HG03565 (cell line): ENCODE data around the gene DUOX2.

Experiments used
- ATAC-seq: cut with Tn5 transposase; IDR thresholded peaks from one replicate; pipeline ENCODE4 v1.9.1; 2021; ENCODE audit warnings: mild to moderate bottlenecking, moderate library complexity; ENCODE audit not compliant: unreplicated experiment

The DUOX2 gene

GRCh38 chr15:45114076-45114750 is at the start of gene DUOX2, which contains the start of gene DUOXA2:
Gene DUOX2, minus strand, starts transcription at chr15:45114172. Its CDS starts 761 bp downstream, at chr15:45113411.
Gene DUOXA2, plus strand, starts transcription at chr15:45114326. Its CDS starts 280 bp downstream, at chr15:45114606.
- no peak for ATAC-seq

GRCh38 chr15:45163508-45163856 is 49.5 kb upstream of the DUOX2 start:
- ATAC-seq = no peak

GRCh38 chr15:45162771-45163507 is 49.0 kb upstream of the DUOX2 start:
- no peak for ATAC-seq

GRCh38 chr15:45161666-45162065 is 47.7 kb upstream of the DUOX2 start:
- ATAC-seq = no peak

GRCh38 chr15:45157974-45158373 is 44.0 kb upstream of the DUOX2 start:
- no peak for ATAC-seq

GRCh38 chr15:45156744-45157455 is 42.9 kb upstream of the DUOX2 start:
- ATAC-seq = no peak

- no peak for ATAC-seq
These were observed 41.8 kb upstream of the DUOX2 start for GRCh38 chr15:45155739-45156138.

GRCh38 chr15:45151998-45152828 is 38.2 kb upstream of the DUOX2 start:
- ATAC-seq = no peak

- no peak for ATAC-seq
These were observed 37.0 kb upstream of the DUOX2 start for GRCh38 chr15:45150997-45151396.

- ATAC-seq = no peak
These were observed 36.5 kb upstream of the DUOX2 start for GRCh38 chr15:45150481-45150880.

- ATAC-seq = no peak
These were observed 35.1 kb upstream of the DUOX2 start for GRCh38 chr15:45149060-45149459.

- no peak for ATAC-seq
These were observed 34.4 kb upstream of the DUOX2 start for GRCh38 chr15:45148076-45149059.

- ATAC-seq = no peak
These were observed 33.6 kb upstream of the DUOX2 start for GRCh38 chr15:45147606-45148005.

GRCh38 chr15:45146405-45146804 is 32.4 kb upstream of the DUOX2 start:
- no peak for ATAC-seq

- no peak for ATAC-seq
These were observed 30.8 kb upstream of the DUOX2 start for GRCh38 chr15:45144775-45145174.

- no peak for ATAC-seq
These were observed 30.0 kb upstream of the DUOX2 start for GRCh38 chr15:45143946-45144345.

- ATAC-seq = no peak
These were observed 29.1 kb upstream of the DUOX2 start for GRCh38 chr15:45143056-45143455.

- ATAC-seq = no peak
These were observed 27.4 kb upstream of the DUOX2 start for GRCh38 chr15:45141386-45141785.

- ATAC-seq = no peak
These were observed 26.7 kb upstream of the DUOX2 start for GRCh38 chr15:45140557-45141250.
